HCT116 (cell line): ENCODE measurements around the gene DONSON. TPM values are rescaled to one million over a fixed set of nuclear protein-coding genes. Genes with fewer than 3 reads are reported as not detected.

Experiments used
- total RNA-seq: library from RNA; stranded (reverse); gene quantifications from one replicate; pipeline ENCODE4 v1.2.1, GENCODE V29; 2021; ENCODE audit not compliant: unreplicated experiment

Gene DONSON
- total RNA-seq, 1 experiment from 2014 or later: 31.7 TPM

Other genes with a start within 250 kb of the DONSON start
- gene IFNGR2, start 185.3 kb downstream of the DONSON start, total RNA-seq: 44.6 TPM
- 18.8 TPM for gene TMEM50B, start 108.7 kb downstream of the DONSON start, total RNA-seq
- 0.81 TPM for gene DNAJC28, start 97.0 kb downstream of the DONSON start, total RNA-seq
- gene GART, start 46.6 kb downstream of the DONSON start, total RNA-seq: 241 TPM
- gene SON, start 45.6 kb downstream of the DONSON start, total RNA-seq: 195 TPM
- gene CRYZL1, start 53.1 kb upstream of the DONSON start, total RNA-seq: 43.0 TPM
- gene ITSN1, start 53.8 kb upstream of the DONSON start, total RNA-seq: 25.8 TPM